HG02981 (cell line): Measurements from ENCODE around the gene TNS2.

Experiments used
- ATAC-seq: cut with Tn5 transposase; IDR thresholded peaks from one replicate; pipeline ENCODE4 v1.9.1; 2021; ENCODE audit warnings: mild to moderate bottlenecking, moderate library complexity; ENCODE audit not compliant: unreplicated experiment

The TNS2 gene

GRCh38 chr12:53068811-53069585 lies 19.1 kb downstream of the TNS2 start:
- ATAC-seq = no peak

GRCh38 chr12:53069621-53070410 lies 20.0 kb downstream of the TNS2 start:
- ATAC-seq = no peak

GRCh38 chr12:53070877-53071492 lies 21.1 kb downstream of the TNS2 start:
- no peak for ATAC-seq

GRCh38 chr12:53071591-53072551 lies 22.0 kb downstream of the TNS2 start:
- ATAC-seq = no peak

GRCh38 chr12:53073881-53074280 lies 24.0 kb downstream of the TNS2 start:
- no peak for ATAC-seq

- ATAC-seq = no peak
Measured at GRCh38 chr12:53074283-53074998, 24.6 kb downstream of the TNS2 start.

- no peak for ATAC-seq
Measured at GRCh38 chr12:53074999-53075370, 25.1 kb downstream of the TNS2 start.

GRCh38 chr12:53076461-53076860 lies 26.6 kb downstream of the TNS2 start:
- no peak for ATAC-seq

- ATAC-seq = no peak
Measured at GRCh38 chr12:53077030-53077429, 27.2 kb downstream of the TNS2 start.

- ATAC-seq = peak; percentile 17
Measured at GRCh38 chr12:53078425-53079225, 28.8 kb downstream of the TNS2 start.

GRCh38 chr12:53079226-53080117 lies 29.6 kb downstream of the TNS2 start, which contains the start of gene SPRYD3:
SPRYD3 (minus strand) TSS chr12:53079390; CDS start chr12:53079333, 57 bp downstream.
- peak; percentile 99 for ATAC-seq

GRCh38 chr12:53082637-53083175 lies 32.8 kb downstream of the TNS2 start:
- no peak for ATAC-seq

- ATAC-seq = no peak
Measured at GRCh38 chr12:53086361-53086760, 36.5 kb downstream of the TNS2 start.

GRCh38 chr12:53090105-53090504 lies 40.2 kb downstream of the TNS2 start:
- no peak for ATAC-seq

- ATAC-seq = no peak
Measured at GRCh38 chr12:53090554-53090953, 40.7 kb downstream of the TNS2 start.

- no peak for ATAC-seq
Measured at GRCh38 chr12:53091756-53092155, 41.9 kb downstream of the TNS2 start.

- ATAC-seq = no peak
Measured at GRCh38 chr12:53093777-53094393, 44.0 kb downstream of the TNS2 start.
